ENCODE data around the gene TERT. TPM values are rescaled to one million over a fixed set of nuclear protein-coding genes. Genes with fewer than 3 reads are reported as not detected.

Gene TERT
- polyA plus RNA-seq, 2 of the 4 experiments (the other 2 are of a cell fraction) = 1.1 to 4.0 TPM

GRCh38 chr5:1335540-1336095 lies 40.8 kb upstream of the TERT start:
- no peak overlapping the region for H3K27ac ChIP-seq
- H3K9me3 ChIP-seq = no peaks in the 10 kb centered on the region; the same call in 2 of the 3 replicates
- H3K4me1 ChIP-seq = no peaks in the 10 kb centered on the region
- FAIRE-seq = no peak
- WGBS (ENCODE audit: missing lambda C conversion rate) = 91% methylated on average over 15 of the region's 19 CpGs
- ATAC-seq = no peak
- TF ChIP-seq E2F6 (IDR thresholded peaks at IDR 0.05; ENCODE audit: borderline replicate concordance, low read depth) (no peak), CEBPB (IDR thresholded peaks at IDR 0.05) (no peak), HOXB13 (CRISPR knock-in tag; IDR thresholded peaks at IDR 0.05; ENCODE audit: low read depth) (no peak), NPAS2 (CRISPR knock-in tag; IDR thresholded peaks at IDR 0.05; ENCODE audit: borderline replicate concordance) (no peak), FOSB (CRISPR knock-in tag; IDR thresholded peaks at IDR 0.05) (no peak), CHD2 (IDR thresholded peaks at IDR 0.05; ENCODE audit: low read length, partially characterized antibody) (no peak), USF2 (IDR thresholded peaks at IDR 0.05) (no peak), TP53 (CRISPR knock-in tag; IDR thresholded peaks at IDR 0.05) (no peak), JUN (IDR thresholded peaks at IDR 0.05) (no peak), RCOR1 (IDR thresholded peaks at IDR 0.05; ENCODE audit: low read depth, low read length) (no peak), TFCP2L1 (CRISPR knock-in tag; IDR thresholded peaks at IDR 0.05) (no peak), CHD4 (IDR thresholded peaks at IDR 0.05; ENCODE audit: borderline replicate concordance) (no peak), POLR2AphosphoS2 (conservative IDR thresholded peaks at IDR 0.05; ENCODE audit: low read length) (no peak), HOXB5 (CRISPR knock-in tag; IDR thresholded peaks at IDR 0.05) (no peak)
- TF ChIP-seq, protein P1, sequence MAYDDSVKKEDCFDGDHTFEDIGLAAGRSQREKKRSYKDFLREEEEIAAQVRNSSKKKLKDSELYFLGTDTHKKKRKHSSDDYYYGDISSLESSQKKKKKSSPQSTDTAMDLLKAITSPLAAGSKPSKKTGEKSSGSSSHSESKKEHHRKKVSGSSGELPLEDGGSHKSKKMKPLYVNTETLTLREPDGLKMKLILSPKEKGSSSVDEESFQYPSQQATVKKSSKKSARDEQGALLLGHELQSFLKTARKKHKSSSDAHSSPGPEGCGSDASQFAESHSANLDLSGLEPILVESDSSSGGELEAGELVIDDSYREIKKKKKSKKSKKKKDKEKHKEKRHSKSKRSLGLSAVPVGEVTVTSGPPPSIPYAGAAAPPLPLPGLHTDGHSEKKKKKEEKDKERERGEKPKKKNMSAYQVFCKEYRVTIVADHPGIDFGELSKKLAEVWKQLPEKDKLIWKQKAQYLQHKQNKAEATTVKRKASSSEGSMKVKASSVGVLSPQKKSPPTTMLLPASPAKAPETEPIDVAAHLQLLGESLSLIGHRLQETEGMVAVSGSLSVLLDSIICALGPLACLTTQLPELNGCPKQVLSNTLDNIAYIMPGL (CRISPR knock-in tag; IDR thresholded peaks at IDR 0.05; ENCODE audit: borderline replicate concordance) = no peak
- TF ChIP-seq, protein P2, sequence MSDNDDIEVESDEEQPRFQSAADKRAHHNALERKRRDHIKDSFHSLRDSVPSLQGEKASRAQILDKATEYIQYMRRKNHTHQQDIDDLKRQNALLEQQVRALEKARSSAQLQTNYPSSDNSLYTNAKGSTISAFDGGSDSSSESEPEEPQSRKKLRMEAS (IDR thresholded peaks at IDR 0.05) = no peak
- TF ChIP-seq, protein P3, sequence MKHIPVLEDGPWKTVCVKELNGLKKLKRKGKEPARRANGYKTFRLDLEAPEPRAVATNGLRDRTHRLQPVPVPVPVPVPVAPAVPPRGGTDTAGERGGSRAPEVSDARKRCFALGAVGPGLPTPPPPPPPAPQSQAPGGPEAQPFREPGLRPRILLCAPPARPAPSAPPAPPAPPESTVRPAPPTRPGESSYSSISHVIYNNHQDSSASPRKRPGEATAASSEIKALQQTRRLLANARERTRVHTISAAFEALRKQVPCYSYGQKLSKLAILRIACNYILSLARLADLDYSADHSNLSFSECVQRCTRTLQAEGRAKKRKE (CRISPR knock-in tag; IDR thresholded peaks at IDR 0.05; ENCODE audit: low read depth) = no peak
- no peak overlapping the region for H3K4me3 ChIP-seq
- no peak overlapping the region for H3K4me2 ChIP-seq
- DNase-seq (ENCODE audit: low read depth in 1 of 2, low spot score in 1 of 2) = no peak
- POLR2A ChIA-PET = no interaction called here
- CTCF ChIA-PET = interaction anchor here (0.6 to 1.1 kb wide), 2 partner anchors 144 to 259 kb away, joined by 3 to 4 read pairs; no protein-coding TSS in a partner anchor

GRCh38 chr5:1334831-1335539 lies 40.1 kb upstream of the TERT start:
- peaks cover 6% of the 10 kb centered on the region; the same call in 1 of the 3 replicates for H3K9me3 ChIP-seq
- no peaks in the 10 kb centered on the region for H3K4me1 ChIP-seq
- H3K4me2 ChIP-seq = no peak overlapping the region
- no peak for FAIRE-seq
- H3K27ac ChIP-seq = no peak overlapping the region
- POLR2A ChIA-PET = no interaction called here
- ATAC-seq = no peak
- DNase-seq (ENCODE audit: low read depth in 1 of 2, low spot score in 1 of 2) = no peak
- TF ChIP-seq CHD4 (IDR thresholded peaks at IDR 0.05; ENCODE audit: borderline replicate concordance) (no peak), BCL3 (IDR thresholded peaks at IDR 0.05) (no peak), ZNF302 (CRISPR knock-in tag; IDR thresholded peaks at IDR 0.05) (no peak), BHLHE40 (IDR thresholded peaks at IDR 0.05; ENCODE audit: low read depth, low read length) (no peak), HDAC2 (IDR thresholded peaks at IDR 0.05) (no peak), HEYL (CRISPR knock-in tag; IDR thresholded peaks at IDR 0.05) (no peak), GATA3 (IDR thresholded peaks at IDR 0.05; ENCODE audit: borderline replicate concordance) (no peak), KDM5A (IDR thresholded peaks at IDR 0.05) (no peak), MAZ (IDR thresholded peaks at IDR 0.05; ENCODE audit: borderline replicate concordance, low read depth, low read length) (no peak), RAD21 (conservative IDR thresholded peaks at IDR 0.05 in 1 of 2, IDR thresholded peaks at IDR 0.05 in 1 of 2) (no peak)
- no peak overlapping the region for H3K4me3 ChIP-seq
- CTCF ChIA-PET = interaction anchor here (0.6 kb wide), 1 partner anchor 259 kb away, joined by 4 read pairs; no protein-coding TSS in a partner anchor
- WGBS (ENCODE audit: missing lambda C conversion rate) = 94% methylated on average over 27 of the region's 32 CpGs
